Endothelial cell of umbilical vein (primary cell): Measurements from ENCODE around the gene ARL9.

ENCODE experiments used
- EZH2 ChIP-seq: IDR thresholded peaks from 2 replicates; pipeline ENCODE4 v1.6.1; 2012; ENCODE audit warnings: borderline replicate concordance, low read depth, mild to moderate bottlenecking, moderate library complexity, low read length, inconsistent platforms; ENCODE audit not compliant: severe bottlenecking
- POLR2A ChIP-seq: IDR thresholded peaks from 2 replicates; pipeline ENCODE4 v1.6.1; 2012; ENCODE audit warnings: low read depth, mild to moderate bottlenecking, control low read depth, low read length
- POLR2AphosphoS5 ChIP-seq: IDR thresholded peaks from 2 replicates; pipeline ENCODE4 v1.6.1; 2012; ENCODE audit warnings: low read depth, mild to moderate bottlenecking, control low read depth, low read length, moderate library complexity; ENCODE audit not compliant: insufficient read depth
- TF ChIP-seq, protein P1 (sequence below), 2 donors: IDR thresholded peaks; 1 replicate in 1 of 2; 2 replicates in 1 of 2; pipeline ENCODE4 v1.5.1; 2011; ENCODE audit warnings: low read length in 2 of 2, mild to moderate bottlenecking in 2 of 2, moderate library complexity in 2 of 2, control low read depth in 1 of 2, inconsistent platforms in 1 of 2, low read depth in 1 of 2; ENCODE audit not compliant: insufficient read depth in 1 of 2; ENCODE audit errors: extremely low read depth in 1 of 2

DNA sequence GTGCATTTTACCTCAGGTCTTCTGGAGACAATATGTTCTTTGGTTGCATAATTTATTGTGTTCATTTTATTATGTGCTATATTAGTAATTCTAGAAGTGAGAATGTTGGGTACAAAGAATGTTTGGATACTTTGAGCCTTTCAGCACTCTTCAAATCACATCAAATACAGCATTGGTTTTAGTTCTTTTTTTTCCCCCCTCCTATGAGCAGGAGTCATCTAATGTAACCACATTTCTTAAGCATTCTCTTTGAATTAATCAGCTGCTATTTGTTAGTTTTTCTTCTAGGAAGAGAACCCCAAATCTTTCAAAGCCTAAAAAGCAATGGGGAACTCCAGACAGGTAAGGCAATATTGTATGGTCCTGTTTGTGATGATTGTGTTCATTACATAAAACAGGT lies 46.7 kb downstream of the ARL9 start:
- TF ChIP-seq, protein P1, sequence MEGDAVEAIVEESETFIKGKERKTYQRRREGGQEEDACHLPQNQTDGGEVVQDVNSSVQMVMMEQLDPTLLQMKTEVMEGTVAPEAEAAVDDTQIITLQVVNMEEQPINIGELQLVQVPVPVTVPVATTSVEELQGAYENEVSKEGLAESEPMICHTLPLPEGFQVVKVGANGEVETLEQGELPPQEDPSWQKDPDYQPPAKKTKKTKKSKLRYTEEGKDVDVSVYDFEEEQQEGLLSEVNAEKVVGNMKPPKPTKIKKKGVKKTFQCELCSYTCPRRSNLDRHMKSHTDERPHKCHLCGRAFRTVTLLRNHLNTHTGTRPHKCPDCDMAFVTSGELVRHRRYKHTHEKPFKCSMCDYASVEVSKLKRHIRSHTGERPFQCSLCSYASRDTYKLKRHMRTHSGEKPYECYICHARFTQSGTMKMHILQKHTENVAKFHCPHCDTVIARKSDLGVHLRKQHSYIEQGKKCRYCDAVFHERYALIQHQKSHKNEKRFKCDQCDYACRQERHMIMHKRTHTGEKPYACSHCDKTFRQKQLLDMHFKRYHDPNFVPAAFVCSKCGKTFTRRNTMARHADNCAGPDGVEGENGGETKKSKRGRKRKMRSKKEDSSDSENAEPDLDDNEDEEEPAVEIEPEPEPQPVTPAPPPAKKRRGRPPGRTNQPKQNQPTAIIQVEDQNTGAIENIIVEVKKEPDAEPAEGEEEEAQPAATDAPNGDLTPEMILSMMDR (IDR thresholded peaks at IDR 0.05; ENCODE audit: extremely low read depth in 1 of 2, insufficient read depth in 1 of 2, low read depth in 1 of 2, low read length in 2 of 2): no peak
- TF ChIP-seq POLR2A (no peak), POLR2AphosphoS5 (no peak), EZH2 (no peak)
